ENCODE data around the gene CADPS2. TPM values are rescaled to one million over a fixed set of nuclear protein-coding genes. Genes with fewer than 3 reads are reported as not detected.

Gene CADPS2
- total and polyA plus RNA-seq, 7 experiments from 2014 or later = not detected

GRCh38 chr7:122766593-122766992 is 119.7 kb downstream of the CADPS2 start:
- no peak for DNase-seq
- intact Hi-C loops (cut with micrococcal nuclease) = no loop called here
- no peaks in the 10 kb centered on the region for H3K36me3 Mint-ChIP-seq

GRCh38 chr7:122764902-122765301 is 121.4 kb downstream of the CADPS2 start:
- H3K4me3 Mint-ChIP-seq = no peak overlapping the region
- H3K4me1 Mint-ChIP-seq = no peaks in the 10 kb centered on the region
- no peak overlapping the region for H3K4me3 ChIP-seq (ENCODE audit: low read length)
- no peak overlapping the region for H3K27ac Mint-ChIP-seq
- H3K27me3 Mint-ChIP-seq = no peaks in the 10 kb centered on the region
- ATAC-seq = no peak
- no peaks in the 10 kb centered on the region for H3K27me3 ChIP-seq (ENCODE audit: control insufficient read depth in 2 of 2, insufficient read depth in 2 of 2, low read length in 2 of 2)
- H3K27ac ChIP-seq (ENCODE audit: low read depth, low read length) = no peak overlapping the region
- H3K9me3 ChIP-seq (ENCODE audit: control insufficient read depth in 2 of 3, low read length in 3 of 3) = no peaks in the 10 kb centered on the region
- H3K36me3 ChIP-seq (ENCODE audit: control insufficient read depth in 2 of 3, insufficient read depth in 3 of 3, low read length in 3 of 3) = no peaks in the 10 kb centered on the region
- H3K4me1 ChIP-seq (ENCODE audit: control insufficient read depth in 2 of 2, insufficient read depth in 2 of 2, low read length in 2 of 2) = no peaks in the 10 kb centered on the region
- H3K9me3 Mint-ChIP-seq = peaks cover 0 to 7% (median 2%) of the 10 kb centered on the region in 11 donors
- no peak for DNase-seq
- ChIA-PET CTCF (no interaction called here), POLR2A (no interaction called here)
- H3K36me3 Mint-ChIP-seq = no peaks in the 10 kb centered on the region
- intact Hi-C loops (cut with micrococcal nuclease) = no loop called here

More at GRCh38 chr7:122766593-122766992, 119.7 kb downstream of the CADPS2 start:
- CTCF ChIA-PET = no interaction called here
- POLR2A ChIA-PET = no interaction called here
- no peaks in the 10 kb centered on the region for H3K27me3 Mint-ChIP-seq
- no peaks in the 10 kb centered on the region for H3K9me3 ChIP-seq (ENCODE audit: control insufficient read depth in 2 of 3, low read length in 3 of 3)
- no peaks in the 10 kb centered on the region for H3K27me3 ChIP-seq (ENCODE audit: control insufficient read depth in 2 of 2, insufficient read depth in 2 of 2, low read length in 2 of 2)
- no peaks in the 10 kb centered on the region for H3K4me1 Mint-ChIP-seq
- H3K27ac ChIP-seq (ENCODE audit: low read depth, low read length) = no peak overlapping the region
- no peak overlapping the region for H3K27ac Mint-ChIP-seq
- no peaks in the 10 kb centered on the region for H3K4me1 ChIP-seq (ENCODE audit: control insufficient read depth in 2 of 2, insufficient read depth in 2 of 2, low read length in 2 of 2)
- H3K4me3 ChIP-seq (ENCODE audit: low read length) = no peak overlapping the region
- H3K9me3 Mint-ChIP-seq = peaks cover 0 to 9% (median 2%) of the 10 kb centered on the region in 11 donors
- no peaks in the 10 kb centered on the region for H3K36me3 ChIP-seq (ENCODE audit: control insufficient read depth in 2 of 3, insufficient read depth in 3 of 3, low read length in 3 of 3)
- ATAC-seq = no peak
- no peak overlapping the region for H3K4me3 Mint-ChIP-seq

DNA sequence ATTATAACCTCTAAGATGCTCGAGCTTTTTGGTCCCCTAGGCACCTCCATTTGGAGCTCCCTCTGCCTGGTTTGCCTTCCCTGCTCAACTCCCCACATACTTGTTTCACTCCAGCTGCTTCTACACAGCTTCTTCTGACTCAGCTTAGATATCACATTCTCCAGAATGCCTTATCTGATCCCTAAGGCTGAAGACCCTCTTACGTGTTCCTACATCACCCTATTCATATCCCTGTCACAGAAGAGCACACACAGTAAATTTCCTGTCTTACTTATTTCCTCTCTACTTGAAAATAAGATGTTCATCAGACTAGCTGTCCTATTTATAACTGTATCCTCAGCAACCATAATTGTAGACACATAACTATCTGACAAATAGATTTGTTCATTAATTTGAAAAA is 122.2 kb downstream of the CADPS2 start:
- Histone ChIP-seq H3K4me1 (ENCODE audit: control insufficient read depth in 2 of 2, insufficient read depth in 2 of 2, low read length in 2 of 2) (no peaks in the 10 kb centered on the region), H3K9me3 (ENCODE audit: control insufficient read depth in 2 of 3, low read length in 3 of 3) (no peaks in the 10 kb centered on the region), H3K27ac (ENCODE audit: low read depth, low read length) (no peak overlapping the region), H3K36me3 (ENCODE audit: control insufficient read depth in 2 of 3, insufficient read depth in 3 of 3, low read length in 3 of 3) (no peaks in the 10 kb centered on the region), H3K4me3 (ENCODE audit: low read length) (no peak overlapping the region), H3K27me3 (ENCODE audit: control insufficient read depth in 2 of 2, insufficient read depth in 2 of 2, low read length in 2 of 2) (no peaks in the 10 kb centered on the region)
- Mint-ChIP-seq H3K36me3 (no peaks in the 10 kb centered on the region), H3K4me1 (no peaks in the 10 kb centered on the region), H3K27me3 (no peaks in the 10 kb centered on the region), H3K27ac (no peak overlapping the region), H3K9me3 (peaks cover 0 to 6% (median 0%) of the 10 kb centered on the region in 11 donors), H3K4me3 (no peak overlapping the region)
- DNase-seq = no peak
- POLR2A ChIA-PET = no interaction called here
- intact Hi-C loops (cut with micrococcal nuclease) = no loop called here
- CTCF ChIA-PET = no interaction called here
- no peak for ATAC-seq

GRCh38 chr7:122762071-122762470 is 124.2 kb downstream of the CADPS2 start:
- no peak overlapping the region for H3K4me3 ChIP-seq (ENCODE audit: low read length)
- H3K36me3 ChIP-seq (ENCODE audit: control insufficient read depth in 2 of 3, insufficient read depth in 3 of 3, low read length in 3 of 3) = no peaks in the 10 kb centered on the region
- no peaks in the 10 kb centered on the region for H3K4me1 Mint-ChIP-seq
- ChIA-PET CTCF (no interaction called here), POLR2A (no interaction called here)
- no peaks in the 10 kb centered on the region for H3K36me3 Mint-ChIP-seq
- intact Hi-C loops (cut with micrococcal nuclease) = no loop called here
- H3K4me3 Mint-ChIP-seq = no peak overlapping the region
- no peaks in the 10 kb centered on the region for H3K9me3 ChIP-seq (ENCODE audit: control insufficient read depth in 2 of 3, low read length in 3 of 3)
- peaks cover 0 to 6% (median 0%) of the 10 kb centered on the region in 11 donors for H3K9me3 Mint-ChIP-seq
- DNase-seq (no peak), ATAC-seq (no peak)
- H3K4me1 ChIP-seq (ENCODE audit: control insufficient read depth in 2 of 2, insufficient read depth in 2 of 2, low read length in 2 of 2) = no peaks in the 10 kb centered on the region
- H3K27ac ChIP-seq (ENCODE audit: low read depth, low read length) = no peak overlapping the region
- H3K27me3 Mint-ChIP-seq = no peaks in the 10 kb centered on the region
- no peak overlapping the region for H3K27ac Mint-ChIP-seq
- H3K27me3 ChIP-seq (ENCODE audit: control insufficient read depth in 2 of 2, insufficient read depth in 2 of 2, low read length in 2 of 2) = no peaks in the 10 kb centered on the region

DNA sequence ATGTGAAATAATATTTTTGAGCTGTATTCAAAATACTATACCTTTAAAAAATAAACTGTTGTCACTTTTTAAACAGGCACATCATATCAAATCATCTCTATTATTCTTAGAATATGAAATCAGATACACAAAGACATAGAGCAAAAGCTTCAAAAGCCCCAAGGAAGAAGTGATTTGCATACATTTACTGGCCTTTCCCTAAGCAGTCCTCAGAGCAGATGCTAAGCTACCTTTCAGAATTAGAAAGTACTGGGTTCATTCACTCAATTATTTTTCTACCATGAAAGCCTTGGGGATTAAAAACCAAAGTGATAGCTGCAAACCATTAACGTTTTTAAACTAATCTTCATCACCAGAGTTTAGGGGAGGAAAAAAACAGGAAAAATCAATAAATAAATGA is 127.8 kb downstream of the CADPS2 start:
- Mint-ChIP-seq H3K4me3 (no peak overlapping the region), H3K36me3 (no peaks in the 10 kb centered on the region), H3K4me1 (no peaks in the 10 kb centered on the region), H3K27ac (no peak overlapping the region), H3K9me3 (peaks cover 0 to 6% (median 0%) of the 10 kb centered on the region in 11 donors), H3K27me3 (no peaks in the 10 kb centered on the region)
- intact Hi-C loops (cut with micrococcal nuclease) = no loop called here
- DNase-seq = no peak
- Histone ChIP-seq H3K4me1 (ENCODE audit: control insufficient read depth in 2 of 2, insufficient read depth in 2 of 2, low read length in 2 of 2) (no peaks in the 10 kb centered on the region), H3K36me3 (ENCODE audit: control insufficient read depth in 2 of 3, insufficient read depth in 3 of 3, low read length in 3 of 3) (no peaks in the 10 kb centered on the region), H3K27ac (ENCODE audit: low read depth, low read length) (no peak overlapping the region), H3K4me3 (ENCODE audit: low read length) (no peak overlapping the region), H3K9me3 (ENCODE audit: control insufficient read depth in 2 of 3, low read length in 3 of 3) (no peaks in the 10 kb centered on the region), H3K27me3 (ENCODE audit: control insufficient read depth in 2 of 2, insufficient read depth in 2 of 2, low read length in 2 of 2) (no peaks in the 10 kb centered on the region)
- ATAC-seq = no peak
- CTCF ChIA-PET = no interaction called here
- POLR2A ChIA-PET = no interaction called here

- no peaks in the 10 kb centered on the region for H3K36me3 ChIP-seq (ENCODE audit: control insufficient read depth in 2 of 3, insufficient read depth in 3 of 3, low read length in 3 of 3)
- H3K4me3 ChIP-seq (ENCODE audit: low read length) = no peak overlapping the region
- Mint-ChIP-seq H3K4me1 (no peaks in the 10 kb centered on the region), H3K36me3 (no peaks in the 10 kb centered on the region), H3K9me3 (peaks cover 0 to 2% (median 0%) of the 10 kb centered on the region in 11 donors), H3K4me3 (no peak overlapping the region), H3K27ac (no peak overlapping the region), H3K27me3 (no peaks in the 10 kb centered on the region)
- ChIA-PET CTCF (no interaction called here), POLR2A (no interaction called here)
- H3K27ac ChIP-seq (ENCODE audit: low read depth, low read length) = no peak overlapping the region
- H3K27me3 ChIP-seq (ENCODE audit: control insufficient read depth in 2 of 2, insufficient read depth in 2 of 2, low read length in 2 of 2) = no peaks in the 10 kb centered on the region
- no peaks in the 10 kb centered on the region for H3K9me3 ChIP-seq (ENCODE audit: control insufficient read depth in 2 of 3, low read length in 3 of 3)
- ATAC-seq (no peak), DNase-seq (no peak)
- intact Hi-C loops (cut with micrococcal nuclease) = no loop called here
- no peaks in the 10 kb centered on the region for H3K4me1 ChIP-seq (ENCODE audit: control insufficient read depth in 2 of 2, insufficient read depth in 2 of 2, low read length in 2 of 2)
Measured at GRCh38 chr7:122756860-122757259, 129.4 kb downstream of the CADPS2 start.

DNA sequence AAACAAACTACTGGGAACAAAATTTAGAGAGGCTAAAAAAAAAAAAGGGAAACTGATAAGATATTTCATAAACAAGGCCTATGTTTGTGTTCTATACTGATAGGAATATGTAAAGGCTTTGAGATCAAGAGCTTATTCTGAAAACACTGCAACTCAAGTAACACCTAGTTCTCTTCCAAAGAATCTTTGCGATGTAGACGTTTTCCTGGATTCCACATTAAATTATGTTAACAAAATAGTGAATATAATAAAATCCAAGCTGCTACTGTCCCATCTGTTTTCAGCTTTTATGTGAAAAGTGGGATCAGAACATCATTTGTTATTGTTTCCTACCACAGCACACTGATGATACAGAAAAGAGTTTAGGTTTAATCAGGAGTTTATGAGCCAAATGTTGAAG is 130.6 kb downstream of the CADPS2 start:
- ChIA-PET CTCF (no interaction called here), POLR2A (no interaction called here)
- no peaks in the 10 kb centered on the region for H3K36me3 Mint-ChIP-seq
- H3K4me3 Mint-ChIP-seq = no peak overlapping the region
- no peaks in the 10 kb centered on the region for H3K4me1 Mint-ChIP-seq
- no peak for DNase-seq
- H3K36me3 ChIP-seq (ENCODE audit: control insufficient read depth in 2 of 3, insufficient read depth in 3 of 3, low read length in 3 of 3) = no peaks in the 10 kb centered on the region
- H3K27ac Mint-ChIP-seq = no peak overlapping the region
- intact Hi-C loops (cut with micrococcal nuclease) = no loop called here
- H3K27ac ChIP-seq (ENCODE audit: low read depth, low read length) = no peak overlapping the region
- no peak overlapping the region for H3K4me3 ChIP-seq (ENCODE audit: low read length)
- peaks cover 0 to 2% (median 0%) of the 10 kb centered on the region in 11 donors for H3K9me3 Mint-ChIP-seq
- ATAC-seq = no peak
- no peaks in the 10 kb centered on the region for H3K4me1 ChIP-seq (ENCODE audit: control insufficient read depth in 2 of 2, insufficient read depth in 2 of 2, low read length in 2 of 2)
- H3K27me3 Mint-ChIP-seq = no peaks in the 10 kb centered on the region
- no peaks in the 10 kb centered on the region for H3K27me3 ChIP-seq (ENCODE audit: control insufficient read depth in 2 of 2, insufficient read depth in 2 of 2, low read length in 2 of 2)
- H3K9me3 ChIP-seq (ENCODE audit: control insufficient read depth in 2 of 3, low read length in 3 of 3) = no peaks in the 10 kb centered on the region
